Measurements from ENCODE around the gene MAP1LC3B. TPM values are rescaled to one million over a fixed set of nuclear protein-coding genes. Genes with fewer than 3 reads are reported as not detected.

Gene MAP1LC3B
- total and polyA plus RNA-seq, 2 experiments from 2014 or later: 43.9 to 226 TPM

GRCh38 chr16:87395181-87395842 lies 3.2 kb downstream of the MAP1LC3B start:
- peaks cover 10% of the 10 kb centered on the region for H3K36me3 ChIP-seq (ENCODE audit: low read depth)
- TF ChIP-seq EZH2 (IDR thresholded peaks at IDR 0.05; ENCODE audit: insufficient read depth, poor library complexity, severe bottlenecking) (no peak), EZH2phosphoT487 (IDR thresholded peaks at IDR 0.05; ENCODE audit: insufficient read depth, low read depth) (no peak)
- H4K20me1 ChIP-seq (ENCODE audit: insufficient read depth): peaks cover 36% of the 10 kb centered on the region
- H3K27me3 ChIP-seq (replicated peaks; ENCODE audit: insufficient read depth): no peaks in the 10 kb centered on the region
- peak overlapping the region; percentile 77 for H3K27ac ChIP-seq
- no peak overlapping the region for H3K4me3 ChIP-seq
- no peak overlapping the region for H2AFZ ChIP-seq
- peaks cover 20% of the 10 kb centered on the region for H3K4me1 ChIP-seq (ENCODE audit: insufficient read depth)
- DNase-seq: peak; percentile 33
- H3K79me2 ChIP-seq (ENCODE audit: insufficient read depth): peaks cover 77% of the 10 kb centered on the region
- H3K9me3 ChIP-seq (ENCODE audit: low read depth): no peaks in the 10 kb centered on the region
- peak overlapping the region; percentile 96 for H3K4me2 ChIP-seq (ENCODE audit: unreplicated experiment)
- no peaks in the 10 kb centered on the region for H3K9me2 ChIP-seq (ENCODE audit: insufficient read depth)
- H3F3A ChIP-seq (ENCODE audit: insufficient read depth): peaks cover 18% of the 10 kb centered on the region
- H3K9ac ChIP-seq: peak overlapping the region; percentile 12; the same call in 1 of the 2 replicates
- in situ Hi-C loops (cut with MboI): no loop called here
- WGBS, 2 experiments (ENCODE audit: low coverage in 1 of 2, low lambda C conversion rate in 2 of 2, missing lambda C conversion rate in 2 of 2): 46 to 50% methylated on average over 7 of the region's 7 CpGs

- 80 to 88% methylated on average over 19 of the region's 19 CpGs for WGBS, 2 experiments (ENCODE audit: low coverage in 1 of 2, low lambda C conversion rate in 2 of 2, missing lambda C conversion rate in 2 of 2)
These were observed 12.9 kb downstream of the MAP1LC3B start for GRCh38 chr16:87404764-87405625.

GRCh38 chr16:87406495-87407088 lies 14.5 kb downstream of the MAP1LC3B start:
- Histone ChIP-seq H4K20me1 (ENCODE audit: insufficient read depth) (no peaks in the 10 kb centered on the region; the same call in 1 of the 2 replicates), H3K36me3 (ENCODE audit: low read depth) (peaks cover 49% of the 10 kb centered on the region), H3K9ac (no peak overlapping the region), H3K9me3 (ENCODE audit: low read depth) (no peaks in the 10 kb centered on the region), H3K9me2 (ENCODE audit: insufficient read depth) (no peaks in the 10 kb centered on the region), H3K4me3 (no peak overlapping the region), H3F3A (ENCODE audit: insufficient read depth) (peaks cover 44% of the 10 kb centered on the region), H3K27me3 (replicated peaks; ENCODE audit: insufficient read depth) (no peaks in the 10 kb centered on the region), H3K4me1 (ENCODE audit: insufficient read depth) (no peaks in the 10 kb centered on the region), H3K79me2 (ENCODE audit: insufficient read depth) (peaks cover 15% of the 10 kb centered on the region; the same call in 1 of the 2 replicates), H3K4me2 (ENCODE audit: unreplicated experiment) (no peak overlapping the region), H3K27ac (no peak overlapping the region), H2AFZ (no peak overlapping the region)
- TF ChIP-seq EZH2phosphoT487 (IDR thresholded peaks at IDR 0.05; ENCODE audit: insufficient read depth, low read depth) (no peak), EZH2 (IDR thresholded peaks at IDR 0.05; ENCODE audit: insufficient read depth, poor library complexity, severe bottlenecking) (no peak)
- 93 to 94% methylated on average over 14 of the region's 14 CpGs for WGBS, 2 experiments (ENCODE audit: low coverage in 1 of 2, low lambda C conversion rate in 2 of 2, missing lambda C conversion rate in 2 of 2)
- in situ Hi-C loops (cut with MboI): no loop called here
- no peak for DNase-seq

More at GRCh38 chr16:87404764-87405625, 12.9 kb downstream of the MAP1LC3B start:
- no peak overlapping the region for H3K9ac ChIP-seq
- H3K79me2 ChIP-seq (ENCODE audit: insufficient read depth): peaks cover 30% of the 10 kb centered on the region
- H3K36me3 ChIP-seq (ENCODE audit: low read depth): peaks cover 54% of the 10 kb centered on the region
- no peaks in the 10 kb centered on the region for H3K27me3 ChIP-seq (replicated peaks; ENCODE audit: insufficient read depth)
- H4K20me1 ChIP-seq (ENCODE audit: insufficient read depth): no peaks in the 10 kb centered on the region; the same call in 1 of the 2 replicates
- no peak overlapping the region for H2AFZ ChIP-seq
- H3K4me1 ChIP-seq (ENCODE audit: insufficient read depth): no peaks in the 10 kb centered on the region
- TF ChIP-seq EZH2phosphoT487 (IDR thresholded peaks at IDR 0.05; ENCODE audit: insufficient read depth, low read depth): no peak
- TF ChIP-seq EZH2 (IDR thresholded peaks at IDR 0.05; ENCODE audit: insufficient read depth, poor library complexity, severe bottlenecking): no peak
- in situ Hi-C loops (cut with MboI): no loop called here
- no peaks in the 10 kb centered on the region for H3K9me3 ChIP-seq (ENCODE audit: low read depth)
- H3K4me3 ChIP-seq: no peak overlapping the region
- DNase-seq: peak; percentile 30
- H3K27ac ChIP-seq: 0 out of 2 replicates have a peak overlapping the region, but pooled peaks have one; percentile 5
- H3F3A ChIP-seq (ENCODE audit: insufficient read depth): peaks cover 44% of the 10 kb centered on the region
- no peaks in the 10 kb centered on the region for H3K9me2 ChIP-seq (ENCODE audit: insufficient read depth)
- no peak overlapping the region for H3K4me2 ChIP-seq (ENCODE audit: unreplicated experiment)

GRCh38 chr16:87407511-87408112 lies 15.5 kb downstream of the MAP1LC3B start:
- DNase-seq: peak; percentile 30
- Histone ChIP-seq H3K4me2 (ENCODE audit: unreplicated experiment) (no peak overlapping the region), H3K36me3 (ENCODE audit: low read depth) (peaks cover 42% of the 10 kb centered on the region), H3K27me3 (replicated peaks; ENCODE audit: insufficient read depth) (no peaks in the 10 kb centered on the region), H3K79me2 (ENCODE audit: insufficient read depth) (0 out of 2 replicates have a peak, but pooled peaks cover 15% of the 10 kb centered on the region), H3K4me1 (ENCODE audit: insufficient read depth) (no peaks in the 10 kb centered on the region), H4K20me1 (ENCODE audit: insufficient read depth) (no peaks in the 10 kb centered on the region; the same call in 1 of the 2 replicates), H3F3A (ENCODE audit: insufficient read depth) (peaks cover 41% of the 10 kb centered on the region), H3K9me3 (ENCODE audit: low read depth) (no peaks in the 10 kb centered on the region), H3K27ac (no peak overlapping the region), H3K9ac (no peak overlapping the region), H3K9me2 (ENCODE audit: insufficient read depth) (no peaks in the 10 kb centered on the region), H2AFZ (no peak overlapping the region), H3K4me3 (no peak overlapping the region)
- 83 to 87% methylated on average over 26 of the region's 26 CpGs for WGBS, 2 experiments (ENCODE audit: low coverage in 1 of 2, low lambda C conversion rate in 2 of 2, missing lambda C conversion rate in 2 of 2)
- TF ChIP-seq EZH2 (IDR thresholded peaks at IDR 0.05; ENCODE audit: insufficient read depth, poor library complexity, severe bottlenecking): no peak
- TF ChIP-seq EZH2phosphoT487 (IDR thresholded peaks at IDR 0.05; ENCODE audit: insufficient read depth, low read depth): no peak
- in situ Hi-C loops (cut with MboI): no loop called here

Measured in GM23248 (cell line).